ENCODE data around the gene GSTM2.

GSTM2 gene

GRCh38 chr1:109622137-109622892 is 45.5 kb upstream of the GSTM2 start:
- TF ChIP-seq CTCF (conservative IDR thresholded peaks at IDR 0.05): no peak
- H3K27ac ChIP-seq: no peak overlapping the region; the same call in 1 of the 2 replicates

- no peak for TF ChIP-seq CTCF (conservative IDR thresholded peaks at IDR 0.05)
- no peak overlapping the region; the same call in 1 of the 2 replicates for H3K27ac ChIP-seq
These were observed 45.0 kb upstream of the GSTM2 start for GRCh38 chr1:109622895-109623294.

- no peak for TF ChIP-seq CTCF (conservative IDR thresholded peaks at IDR 0.05)
- H3K27ac ChIP-seq: no peak overlapping the region; the same call in 1 of the 2 replicates
These were observed 44.2 kb upstream of the GSTM2 start for GRCh38 chr1:109623601-109624161.

GRCh38 chr1:109624201-109625010 is 43.5 kb upstream of the GSTM2 start:
- H3K27ac ChIP-seq: peak overlapping the region; percentile 10; the same call in 1 of the 2 replicates
- TF ChIP-seq CTCF (conservative IDR thresholded peaks at IDR 0.05): no peak

- no peak overlapping the region for H3K27ac ChIP-seq
- TF ChIP-seq CTCF (conservative IDR thresholded peaks at IDR 0.05): no peak
These were observed 42.7 kb upstream of the GSTM2 start for GRCh38 chr1:109625176-109625575.

GRCh38 chr1:109625601-109626560 is 42.0 kb upstream of the GSTM2 start:
- H3K27ac ChIP-seq: no peak overlapping the region
- no peak for TF ChIP-seq CTCF (conservative IDR thresholded peaks at IDR 0.05)
